Measurements from ENCODE around the gene TSKU. TPM values are rescaled to one million over a fixed set of nuclear protein-coding genes. Genes with fewer than 3 reads are reported as not detected.
A peak's percentile ranks its signal among the peaks of the same experiment; 100 is the strongest.
"Not testable (repeated sequence)": the region's sequence is repeated elsewhere in the genome, so short reads cannot be mapped to it uniquely, and the experiment has no call there.

TSKU gene
- total RNA-seq, 1 experiment from 2014 or later: 41.5 TPM

- no peak for DNase-seq (ENCODE audit: low spot score)
Measured at GRCh38 chr11:76824980-76825725, 42.0 kb downstream of the TSKU start.

DNA sequence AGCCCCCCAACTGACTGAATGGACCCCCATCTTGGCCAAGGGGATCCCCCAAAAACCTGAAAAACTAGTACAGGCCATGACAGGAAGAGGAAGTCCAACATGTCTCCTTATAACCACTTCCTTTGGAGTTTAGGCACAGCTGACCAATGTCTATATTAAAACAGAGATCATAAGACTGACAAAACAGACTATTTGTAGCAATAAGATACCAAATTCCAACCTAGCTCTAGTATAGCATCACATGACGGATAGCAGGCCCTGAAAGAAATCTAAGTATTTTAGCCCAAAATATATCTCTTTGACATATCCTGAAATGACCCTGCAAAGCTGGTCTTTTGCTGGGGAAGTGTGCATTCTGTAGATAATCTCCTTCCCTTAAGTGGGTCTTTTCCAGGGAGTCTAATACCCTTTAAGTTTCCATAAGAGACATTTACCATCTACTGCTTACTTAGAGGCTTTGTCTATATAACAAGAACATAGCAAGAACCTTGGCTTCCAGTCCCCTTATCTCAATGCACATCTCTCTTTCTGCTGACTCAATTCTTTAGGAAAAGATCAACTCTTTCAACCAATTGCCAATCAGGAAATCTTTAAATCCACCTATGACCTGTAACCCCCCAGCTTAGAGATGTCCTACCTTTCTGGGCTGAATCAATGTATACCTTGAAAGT is 42.7 kb downstream of the TSKU start:
- DNase-seq (ENCODE audit: low spot score): no peak

GRCh38 chr11:76826508-76826907 is 43.4 kb downstream of the TSKU start:
- not testable (repeated sequence) for DNase-seq (ENCODE audit: low spot score)

- not testable (repeated sequence) for DNase-seq (ENCODE audit: low spot score)
Measured at GRCh38 chr11:76827005-76827404, 43.8 kb downstream of the TSKU start.

DNA sequence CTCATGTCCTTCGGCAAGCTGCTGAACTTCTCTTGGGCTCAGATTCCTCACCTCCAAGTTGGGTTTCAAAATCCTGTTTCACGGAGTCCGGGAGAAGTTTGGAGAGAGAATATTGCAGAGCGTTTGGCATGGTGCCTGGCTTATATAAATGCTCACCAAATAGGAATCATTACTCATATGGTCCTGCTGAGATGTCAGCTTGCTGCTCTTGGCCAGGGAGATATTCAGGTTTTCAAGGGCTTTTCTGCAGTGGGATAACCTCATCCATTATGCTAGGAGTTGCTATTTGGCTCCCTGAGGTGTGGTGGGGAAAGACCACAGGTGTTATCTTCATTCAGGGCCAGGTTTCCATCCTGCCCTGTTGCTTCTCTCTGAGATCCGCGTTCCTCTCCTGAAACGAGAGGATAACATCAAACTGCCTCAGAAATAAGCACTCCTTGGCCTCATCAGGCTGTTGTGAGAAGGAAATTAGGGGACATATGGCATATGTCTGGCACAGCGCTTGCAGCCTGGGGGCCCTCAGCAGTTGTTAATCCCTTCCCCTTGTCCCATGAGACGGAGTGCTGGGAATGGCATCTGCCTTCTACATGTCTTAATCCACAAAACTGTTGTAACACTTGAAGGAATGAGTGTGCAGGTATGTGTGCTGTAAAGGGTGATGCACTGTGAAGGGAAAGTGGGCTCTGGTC is 47.6 kb downstream of the TSKU start:
- DNase-seq (ENCODE audit: low spot score): peak; percentile 28

DNA sequence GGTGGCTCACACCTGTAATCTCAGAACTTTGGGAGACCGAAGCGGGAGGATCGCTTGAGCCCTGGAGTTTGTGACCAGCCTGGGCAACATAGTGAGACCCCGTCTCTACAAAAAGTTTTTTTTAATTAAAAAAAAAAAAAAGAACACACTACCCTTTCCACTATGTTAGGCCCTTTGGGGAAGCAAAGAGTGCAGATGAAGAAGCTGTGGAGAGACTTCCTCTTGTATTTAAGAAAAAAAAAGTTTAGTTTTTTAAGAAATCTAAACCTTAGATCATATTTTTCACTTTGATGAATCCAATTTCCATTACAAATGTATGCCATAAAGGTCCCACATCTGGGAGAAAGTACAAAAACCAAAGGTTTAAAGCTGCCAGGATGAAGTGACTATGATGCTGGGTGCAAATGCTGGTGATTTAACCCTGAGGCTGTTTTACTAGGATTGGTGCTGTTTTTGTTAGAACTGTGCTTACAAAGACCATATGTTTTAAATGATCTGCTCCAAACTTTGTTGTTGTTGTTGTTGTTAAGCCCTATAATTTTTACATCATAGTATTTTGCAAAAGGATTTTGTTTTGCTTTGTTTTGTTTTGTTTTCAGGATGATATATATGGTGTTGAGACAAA is 48.6 kb downstream of the TSKU start:
- no peak for DNase-seq (ENCODE audit: low spot score)

DNA sequence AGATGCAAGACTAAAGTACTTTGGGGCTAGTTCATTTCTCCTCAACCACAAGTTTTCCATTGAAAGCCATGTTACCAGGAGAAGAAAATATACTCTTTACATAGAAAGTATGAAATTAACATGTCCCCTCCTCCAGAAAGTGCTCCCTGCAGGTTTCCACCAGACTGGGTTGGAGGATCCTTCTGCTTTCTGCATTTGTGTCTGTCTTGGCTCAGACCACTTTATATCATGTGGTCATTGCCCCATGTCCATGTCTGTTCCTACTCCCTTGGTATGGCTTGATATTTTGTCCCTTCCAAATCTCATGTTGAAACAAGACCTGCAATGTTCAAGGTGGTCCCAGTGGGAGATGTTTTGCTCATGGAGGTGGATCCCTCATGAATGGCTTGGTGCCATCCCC is 49.2 kb downstream of the TSKU start:
- DNase-seq (ENCODE audit: low spot score): no peak

DNA sequence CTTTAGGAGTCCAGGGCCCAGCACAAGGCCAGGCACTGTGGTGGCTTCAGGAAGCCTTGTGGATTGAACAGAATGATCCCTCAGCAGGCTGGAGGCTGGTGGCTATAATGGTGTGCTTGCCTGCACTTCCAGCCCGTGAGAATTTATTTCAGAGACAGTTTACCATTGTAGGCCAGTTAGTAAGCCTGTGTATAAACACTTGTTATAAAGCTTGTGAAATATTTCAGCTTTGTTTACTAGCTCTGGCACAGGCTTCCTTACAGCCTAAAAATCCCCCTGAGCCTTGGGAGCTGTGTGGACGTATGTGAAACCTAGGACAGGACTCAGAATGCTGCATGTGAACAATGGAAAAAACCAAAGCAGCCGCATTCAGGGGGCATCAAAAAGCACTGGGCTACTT is 51.0 kb downstream of the TSKU start:
- DNase-seq (ENCODE audit: low spot score): no peak

- DNase-seq (ENCODE audit: low spot score): no peak
Measured at GRCh38 chr11:76835036-76835435, 51.9 kb downstream of the TSKU start.

DNA sequence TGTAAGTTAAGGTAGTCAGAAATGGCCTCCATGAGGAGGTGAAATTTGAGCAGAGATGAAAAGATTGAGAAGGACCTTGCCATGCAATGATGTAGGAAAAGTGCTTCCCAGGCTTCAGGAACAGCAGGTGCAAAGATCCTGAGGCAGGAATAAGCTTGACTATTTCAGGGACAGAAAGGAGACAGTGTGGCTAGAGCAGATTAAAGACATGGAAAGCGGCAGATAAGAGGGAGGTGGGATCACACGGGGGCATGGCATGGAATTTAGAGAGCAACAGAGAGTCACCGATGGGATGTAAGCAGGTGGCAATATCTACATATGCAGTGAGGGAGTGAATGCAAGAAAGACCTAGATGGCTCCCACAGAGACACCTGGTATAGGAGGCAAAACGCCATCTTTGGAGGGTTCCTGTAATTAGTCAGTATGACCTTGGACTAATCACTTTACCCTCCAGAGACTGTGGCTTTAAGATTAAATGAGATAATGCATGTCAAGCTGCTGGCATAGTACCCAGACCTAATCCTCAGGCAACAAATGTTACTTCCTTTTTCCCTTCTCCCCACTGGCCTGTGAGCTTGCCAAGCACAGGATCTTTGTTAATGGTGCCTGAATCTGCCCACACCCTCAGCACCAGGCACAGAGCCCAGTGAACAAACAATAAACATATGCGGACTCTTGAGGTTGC is 52.9 kb downstream of the TSKU start:
- peak; percentile 54 for DNase-seq (ENCODE audit: low spot score)

GRCh38 chr11:76836613-76837291 is 53.6 kb downstream of the TSKU start:
- no peak for DNase-seq (ENCODE audit: low spot score)

DNA sequence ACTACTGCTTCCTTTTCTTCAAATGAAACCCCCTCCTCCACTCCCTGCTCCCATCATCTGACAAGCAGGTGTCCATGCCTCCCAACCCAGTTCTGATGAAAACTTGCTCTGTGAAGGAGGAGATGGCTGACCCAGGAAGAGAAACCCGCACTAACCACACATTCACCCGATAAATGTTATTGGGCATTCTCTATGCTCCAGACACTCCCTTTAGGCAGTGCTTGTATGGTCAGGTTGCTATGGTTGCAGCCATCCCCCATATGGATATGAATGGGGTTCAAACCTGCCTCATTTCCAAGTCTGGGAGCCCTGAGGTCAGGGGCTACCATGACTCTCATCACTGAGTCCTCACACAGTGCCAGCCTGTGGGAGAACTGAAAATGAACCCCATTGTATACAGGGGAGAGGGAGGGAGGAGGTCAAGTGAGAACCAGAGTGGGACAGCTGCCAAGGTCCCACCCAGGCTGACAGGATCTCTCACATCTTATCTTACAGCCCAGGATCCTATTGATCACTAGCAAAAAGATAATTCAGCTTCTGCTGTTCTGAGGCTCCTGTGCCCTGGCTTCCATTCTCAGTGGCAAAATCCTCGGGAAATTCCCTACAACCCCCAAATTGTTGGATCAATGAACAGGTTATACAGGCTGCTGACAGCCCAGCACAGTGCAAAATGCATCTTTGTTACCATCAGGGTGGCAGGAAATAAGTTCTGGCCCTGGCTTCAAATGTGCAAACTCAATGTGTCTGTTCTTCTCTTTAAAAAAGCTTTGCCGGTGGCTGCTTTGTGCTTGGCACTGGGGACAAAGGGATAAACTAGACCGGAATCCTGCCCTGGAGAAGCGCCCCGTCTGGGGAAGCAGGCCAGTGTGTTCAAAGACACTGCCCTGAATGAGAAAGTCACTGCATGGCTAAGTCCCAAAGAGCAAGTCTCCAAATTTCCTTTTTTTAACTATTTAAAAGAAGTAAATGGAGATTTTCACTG is 54.8 kb downstream of the TSKU start:
- no peak for DNase-seq (ENCODE audit: low spot score)

GRCh38 chr11:76838678-76839068 is 55.5 kb downstream of the TSKU start:
- DNase-seq (ENCODE audit: low spot score): peak; percentile 21

GRCh38 chr11:76839311-76839710 is 56.2 kb downstream of the TSKU start:
- no peak for DNase-seq (ENCODE audit: low spot score)

- DNase-seq (ENCODE audit: low spot score): no peak
Measured at GRCh38 chr11:76841923-76842452, 58.8 kb downstream of the TSKU start.

- DNase-seq (ENCODE audit: low spot score): no peak
Measured at GRCh38 chr11:76843907-76844306, 60.8 kb downstream of the TSKU start.

- DNase-seq (ENCODE audit: low spot score): no peak
Measured at GRCh38 chr11:76844511-76844910, 61.4 kb downstream of the TSKU start.

DNA sequence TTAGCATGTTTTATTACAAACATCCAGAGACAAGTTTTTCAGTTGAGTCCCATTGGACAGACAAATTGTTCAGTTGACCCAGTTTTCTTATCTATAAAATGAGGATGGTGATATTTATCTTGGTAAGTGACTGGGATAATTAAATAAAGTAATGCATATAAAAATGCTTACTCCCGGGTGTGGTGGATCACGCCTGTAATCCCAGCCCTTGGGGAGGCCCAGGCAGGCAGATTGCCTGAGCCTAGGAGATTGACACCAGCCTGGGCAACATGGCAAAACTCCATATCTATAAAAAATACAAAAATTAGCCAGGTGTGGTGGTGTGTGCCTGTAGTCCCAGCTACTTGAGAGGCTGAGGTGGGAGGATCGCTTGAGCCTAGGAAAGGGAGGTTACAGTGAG is 61.9 kb downstream of the TSKU start:
- DNase-seq (ENCODE audit: low spot score): no peak

GRCh38 chr11:76846441-76846840 is 63.3 kb downstream of the TSKU start:
- no peak for DNase-seq (ENCODE audit: low spot score)

Data from A172 (cell line).